HUES48 (cell line): ENCODE results near the gene OSGIN1.

ENCODE experiments used
- H3K27ac ChIP-seq: one replicate; pipeline ENCODE4 v1.7.0; 2013; ENCODE audit warnings: low read depth, low read length, inconsistent platforms
- H3K27me3 ChIP-seq: 2 replicates; pipeline ENCODE4 v1.6.1; 2013; ENCODE audit warnings: mild to moderate bottlenecking, low read length; ENCODE audit not compliant: control insufficient read depth, insufficient read depth
- H3K36me3 ChIP-seq: 2 replicates; pipeline ENCODE4 v1.6.1; 2013; ENCODE audit warnings: low read length; ENCODE audit not compliant: control insufficient read depth, insufficient read depth
- H3K4me1 ChIP-seq: 2 replicates; pipeline ENCODE4 v1.6.1; 2013; ENCODE audit warnings: mild to moderate bottlenecking, low read length; ENCODE audit not compliant: control insufficient read depth, insufficient read depth
- H3K4me3 ChIP-seq: 2 replicates; pipeline ENCODE4 v1.5.1; 2013; ENCODE audit warnings: mild to moderate bottlenecking, low read depth, low read length
- H3K9ac ChIP-seq: 2 replicates; pipeline ENCODE4 v1.6.1; 2013; ENCODE audit warnings: mild to moderate bottlenecking, low read depth, low read length, moderate library complexity
- H3K9me3 ChIP-seq: 2 replicates; pipeline ENCODE4 v1.6.1; 2013; ENCODE audit warnings: low read length; ENCODE audit not compliant: control insufficient read depth, insufficient read depth

Gene OSGIN1

DNA sequence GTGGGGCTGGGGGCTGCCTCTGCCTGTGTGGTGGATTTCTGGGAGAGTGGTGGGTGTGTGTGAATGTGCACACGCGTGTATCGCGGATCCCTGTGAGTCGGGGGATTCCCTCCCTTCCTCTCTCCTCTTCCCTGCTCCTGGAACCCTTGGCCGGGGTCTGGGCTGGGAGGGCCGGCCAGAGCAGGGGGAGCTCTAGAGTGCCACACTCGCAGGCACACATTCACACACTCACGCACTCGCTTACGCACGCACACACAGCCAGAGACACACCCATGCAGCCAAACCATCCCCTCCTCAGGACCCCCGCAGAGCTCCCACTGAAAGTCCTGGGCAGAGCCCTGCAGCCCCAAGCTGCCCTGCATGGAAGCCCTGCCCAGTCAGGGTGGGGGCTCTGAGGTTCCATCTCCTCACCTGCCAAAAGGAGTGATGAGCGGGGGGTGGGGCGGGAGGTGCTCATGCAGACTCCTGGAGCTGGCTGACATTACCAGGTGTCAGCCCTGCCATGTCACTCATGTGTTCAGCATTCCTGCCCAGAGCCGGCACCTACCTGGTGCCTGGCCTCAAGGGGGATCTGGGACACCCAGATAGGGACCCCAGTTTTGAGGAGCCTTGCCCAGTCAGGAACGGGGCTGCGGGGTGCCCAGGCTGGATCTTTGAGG is 16.9 kb downstream of the OSGIN1 start:
- Histone ChIP-seq H3K36me3 (no peaks in the 10 kb centered on the region), H3K27me3 (peaks cover 11% of the 10 kb centered on the region), H3K9ac (no peak overlapping the region), H3K4me3 (no peak overlapping the region; the same call in 1 of the 2 replicates), H3K9me3 (no peaks in the 10 kb centered on the region), H3K27ac (no peak overlapping the region), H3K4me1 (peaks cover 6% of the 10 kb centered on the region; the same call in 1 of the 2 replicates)

DNA sequence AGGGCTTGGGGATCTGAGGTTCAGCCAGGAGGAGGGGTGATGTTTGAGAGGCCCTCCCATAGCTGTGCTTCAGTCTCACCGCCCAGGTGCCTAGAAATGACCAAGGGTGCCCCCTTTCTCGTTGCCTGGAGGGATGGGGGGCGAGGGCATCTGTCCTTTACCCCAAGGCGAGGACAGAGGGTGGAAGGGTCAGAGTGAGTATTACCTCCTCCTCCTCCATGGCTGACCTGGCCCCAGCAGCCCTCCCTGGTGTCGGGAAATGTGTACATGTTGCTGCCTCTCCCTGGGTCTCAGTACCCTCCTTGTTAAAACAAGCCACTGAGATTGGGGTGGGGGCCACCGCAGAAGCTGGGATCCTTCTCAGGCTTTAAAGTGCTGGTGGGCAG is 17.4 kb downstream of the OSGIN1 start:
- no peaks in the 10 kb centered on the region for H3K9me3 ChIP-seq
- H3K27ac ChIP-seq = no peak overlapping the region
- peaks cover 11% of the 10 kb centered on the region for H3K27me3 ChIP-seq
- H3K4me1 ChIP-seq = peaks cover 6% of the 10 kb centered on the region; the same call in 1 of the 2 replicates
- H3K9ac ChIP-seq = no peak overlapping the region
- no peaks in the 10 kb centered on the region for H3K36me3 ChIP-seq
- no peak overlapping the region for H3K4me3 ChIP-seq

DNA sequence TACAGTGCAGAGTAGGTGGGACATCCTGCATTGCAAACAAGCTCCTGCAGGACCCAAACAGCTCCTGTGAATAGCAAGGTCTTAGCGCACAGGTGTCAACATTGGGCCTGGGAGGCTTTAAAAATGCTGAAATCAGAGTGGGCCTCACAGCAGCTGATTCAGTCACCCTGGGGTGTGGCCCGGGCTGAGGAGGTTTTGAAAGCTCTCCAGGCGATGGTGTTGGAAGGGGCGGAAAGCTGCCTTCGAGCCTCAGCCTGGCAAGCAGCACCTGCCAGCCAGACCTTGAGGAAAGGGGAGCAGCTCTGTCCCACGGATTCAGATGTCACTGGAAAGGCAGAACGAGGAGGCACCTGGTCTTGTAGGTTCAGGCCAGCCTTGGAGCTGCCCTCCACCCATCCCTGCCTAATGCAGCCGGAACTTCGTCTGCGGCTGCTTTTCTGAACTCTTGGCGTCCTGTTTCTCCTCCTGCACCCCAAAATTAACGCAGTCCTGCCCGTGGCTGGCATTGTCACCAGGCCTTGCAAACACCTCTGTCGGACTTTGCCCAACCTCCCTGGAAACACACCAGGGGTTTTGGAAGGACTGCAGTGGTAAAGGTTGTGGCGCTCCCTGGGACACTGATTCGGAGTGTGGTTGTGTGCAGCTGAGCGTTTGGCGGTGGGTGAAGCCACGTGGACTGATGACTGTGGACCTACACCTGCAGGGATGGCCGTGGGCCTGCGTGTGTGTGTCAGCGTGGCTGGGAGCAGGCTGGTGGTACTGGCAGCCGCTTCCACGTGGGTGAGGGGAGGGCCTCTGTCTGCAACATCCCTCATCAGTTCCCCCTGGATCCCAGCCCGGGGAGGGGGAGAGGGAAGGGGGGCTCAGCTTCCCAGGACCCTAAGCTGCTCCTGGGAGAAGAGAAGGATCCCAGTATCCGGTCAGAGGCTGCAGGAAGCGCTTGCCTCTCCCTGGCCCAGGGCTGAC is 18.4 kb downstream of the OSGIN1 start:
- H3K27me3 ChIP-seq = peaks cover 11% of the 10 kb centered on the region
- H3K4me1 ChIP-seq = peaks cover 6% of the 10 kb centered on the region; the same call in 1 of the 2 replicates
- H3K36me3 ChIP-seq = no peaks in the 10 kb centered on the region
- no peak overlapping the region for H3K4me3 ChIP-seq
- no peaks in the 10 kb centered on the region for H3K9me3 ChIP-seq
- no peak overlapping the region for H3K9ac ChIP-seq
- no peak overlapping the region for H3K27ac ChIP-seq

DNA sequence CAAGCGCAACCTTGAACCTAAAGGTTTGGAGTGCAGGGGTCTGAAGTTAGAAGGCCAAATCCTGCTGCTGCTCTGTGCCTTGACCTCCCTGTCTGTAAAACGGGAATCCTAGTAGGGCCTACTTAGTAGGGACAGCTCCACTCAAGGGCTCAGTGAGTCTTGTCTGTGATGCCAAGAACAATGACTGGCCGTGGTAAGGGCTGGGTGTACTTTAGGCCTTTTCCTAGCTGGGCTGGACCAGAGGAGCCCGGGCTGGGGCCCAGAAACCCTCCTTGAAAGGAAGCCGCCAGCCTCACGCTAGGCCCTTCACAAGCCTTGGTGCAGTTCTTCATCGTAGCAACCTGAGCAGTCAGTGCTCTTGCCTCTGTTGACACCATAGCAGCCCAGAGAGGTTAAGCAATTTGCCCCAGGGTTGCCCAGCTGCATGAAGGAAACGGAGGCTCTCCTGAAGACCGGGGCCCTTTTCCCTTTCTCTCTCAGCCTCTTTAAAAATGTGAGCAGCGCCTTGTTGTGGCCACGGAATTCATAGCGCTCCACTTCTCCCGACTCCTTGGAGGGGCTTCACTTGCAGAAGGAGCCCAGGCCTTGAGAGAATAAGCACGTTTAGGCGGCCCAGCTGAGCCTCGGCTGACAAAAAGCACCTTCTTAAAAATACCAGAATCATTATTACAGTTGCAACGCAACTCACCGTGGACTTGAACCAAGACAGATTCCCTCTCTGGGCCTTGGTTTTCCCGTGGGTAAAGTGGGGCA is 19.4 kb downstream of the OSGIN1 start:
- Histone ChIP-seq H3K9me3 (no peaks in the 10 kb centered on the region), H3K4me1 (peaks cover 6% of the 10 kb centered on the region; the same call in 1 of the 2 replicates), H3K27ac (no peak overlapping the region), H3K27me3 (peaks cover 11% of the 10 kb centered on the region), H3K36me3 (no peaks in the 10 kb centered on the region), H3K4me3 (no peak overlapping the region), H3K9ac (no peak overlapping the region)

DNA sequence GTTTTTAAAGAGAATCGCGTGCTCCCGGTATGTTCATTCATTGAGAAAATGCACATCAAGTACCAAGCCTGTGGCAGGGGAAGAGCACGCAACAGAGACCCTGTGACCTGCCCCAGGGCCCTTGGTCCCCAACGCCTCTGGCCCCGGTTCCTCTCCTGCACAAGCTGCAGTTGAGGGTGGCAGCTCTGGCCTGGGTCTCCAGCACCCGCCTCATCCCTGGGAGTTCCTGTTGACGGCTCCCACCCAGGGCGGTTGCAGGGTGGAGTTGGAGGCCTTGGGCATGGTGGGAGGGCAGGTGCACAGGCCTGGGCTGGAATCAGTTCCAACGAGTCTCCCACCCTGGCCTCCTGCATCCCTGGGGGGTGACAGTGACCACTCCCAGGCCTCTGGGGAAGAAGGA is 20.0 kb downstream of the OSGIN1 start:
- Histone ChIP-seq H3K9ac (no peak overlapping the region), H3K27me3 (peaks cover 11% of the 10 kb centered on the region), H3K4me3 (no peak overlapping the region), H3K36me3 (no peaks in the 10 kb centered on the region), H3K4me1 (peaks cover 6% of the 10 kb centered on the region; the same call in 1 of the 2 replicates), H3K9me3 (no peaks in the 10 kb centered on the region), H3K27ac (no peak overlapping the region)

DNA sequence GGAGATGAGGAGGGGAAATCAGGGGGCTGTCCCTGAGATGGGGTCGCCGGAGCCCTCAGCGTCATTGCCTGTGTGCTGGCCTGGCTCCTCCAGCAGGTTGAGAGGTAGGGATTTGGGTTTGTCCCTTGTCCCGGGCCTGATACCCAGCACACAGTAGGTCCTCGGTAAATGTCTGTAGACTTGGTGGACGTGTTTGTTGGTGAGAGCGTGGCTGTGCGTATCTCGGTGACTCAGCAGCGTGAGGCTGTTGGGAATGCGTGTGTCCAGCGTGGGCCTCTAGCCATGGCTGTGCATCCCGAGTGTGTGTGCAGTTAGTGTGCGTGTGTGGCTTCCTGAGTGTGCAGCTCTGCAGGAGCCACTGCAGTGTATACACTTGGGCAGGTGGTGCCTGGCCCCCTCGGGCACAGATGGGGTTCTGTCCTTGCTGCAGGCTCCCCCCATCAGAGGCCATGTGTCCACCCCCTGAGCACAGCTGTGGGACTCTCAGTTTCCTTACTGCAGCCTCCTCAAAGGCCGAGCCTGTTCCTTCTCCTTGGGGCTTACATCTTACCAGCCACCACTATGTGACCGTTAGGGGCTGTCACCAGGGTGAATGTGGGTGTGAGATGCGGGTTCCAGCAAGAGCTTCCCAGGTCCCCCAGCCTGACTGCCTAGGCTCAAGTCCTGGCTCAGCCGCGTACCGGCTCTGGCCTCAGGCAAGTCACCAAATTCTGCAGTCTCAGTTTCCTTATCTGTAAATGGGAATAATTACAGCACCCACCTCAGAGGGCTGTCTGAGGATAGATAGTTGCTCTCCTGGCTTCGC is 20.7 kb downstream of the OSGIN1 start:
- Histone ChIP-seq H3K4me1 (peaks cover 6% of the 10 kb centered on the region; the same call in 1 of the 2 replicates), H3K27ac (no peak overlapping the region), H3K4me3 (no peak overlapping the region), H3K9me3 (0 out of 2 replicates have a peak, but pooled peaks cover 1% of the 10 kb centered on the region), H3K9ac (no peak overlapping the region), H3K27me3 (peaks cover 9% of the 10 kb centered on the region), H3K36me3 (no peaks in the 10 kb centered on the region)

DNA sequence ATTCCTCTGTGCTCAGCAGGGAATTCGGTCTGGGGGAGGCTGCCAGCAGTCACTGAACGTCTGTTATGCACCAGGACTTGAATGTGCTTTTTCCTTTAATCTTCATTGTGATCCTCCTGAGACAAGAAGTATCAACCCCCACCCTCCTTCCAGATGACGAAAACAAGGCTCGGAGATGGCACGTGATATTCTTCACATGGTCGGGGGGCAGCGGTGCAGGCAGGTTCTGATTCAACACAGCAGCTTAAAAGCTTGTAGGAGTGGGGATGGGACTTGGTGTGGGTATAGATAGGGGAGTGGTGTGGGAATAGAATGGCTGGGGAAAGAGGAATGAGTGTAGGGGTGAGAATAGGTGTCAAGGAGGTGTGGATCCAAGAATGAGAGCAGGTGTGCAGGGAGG is 21.4 kb downstream of the OSGIN1 start:
- no peak overlapping the region for H3K27ac ChIP-seq
- H3K36me3 ChIP-seq = no peaks in the 10 kb centered on the region
- H3K27me3 ChIP-seq = peaks cover 4% of the 10 kb centered on the region; the same call in 1 of the 2 replicates
- H3K9me3 ChIP-seq = 0 out of 2 replicates have a peak, but pooled peaks cover 2% of the 10 kb centered on the region
- no peak overlapping the region for H3K4me3 ChIP-seq
- peaks cover 6% of the 10 kb centered on the region; the same call in 1 of the 2 replicates for H3K4me1 ChIP-seq
- H3K9ac ChIP-seq = no peak overlapping the region

DNA sequence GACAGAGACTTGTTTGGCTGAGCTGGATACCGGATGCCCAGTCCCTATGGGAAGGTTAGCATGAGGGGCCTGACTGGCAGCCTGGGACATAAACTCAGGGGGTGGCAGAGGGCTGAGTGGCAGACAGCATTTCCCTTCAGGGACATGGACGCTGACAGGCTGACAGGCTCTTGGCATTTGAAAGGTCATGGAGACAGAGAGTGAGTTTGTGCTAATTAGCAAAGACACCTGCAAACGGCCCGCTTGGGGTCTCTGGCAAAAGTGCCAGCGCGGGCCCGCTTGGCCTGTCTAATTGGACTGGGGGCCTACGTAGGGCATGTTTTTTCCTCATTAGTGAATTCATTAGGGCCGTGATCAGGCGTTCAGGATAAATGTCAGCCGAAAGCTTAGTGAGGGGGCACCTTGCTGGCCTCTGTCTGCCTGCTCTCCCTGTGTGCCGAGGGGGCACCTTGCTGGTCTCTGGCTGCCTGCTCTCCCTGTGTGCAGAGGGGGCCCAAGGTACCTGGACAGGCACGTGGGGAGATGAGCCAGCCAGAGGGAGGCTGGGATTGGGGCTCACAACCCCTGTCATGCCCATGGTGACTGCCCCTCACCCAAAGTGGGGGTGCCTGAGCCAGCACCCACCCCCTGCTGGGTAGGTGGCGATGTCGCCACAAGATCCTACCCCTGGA is 22.7 kb downstream of the OSGIN1 start:
- 0 out of 2 replicates have a peak, but pooled peaks cover 2% of the 10 kb centered on the region for H3K9me3 ChIP-seq
- no peaks in the 10 kb centered on the region; the same call in 1 of the 2 replicates for H3K4me1 ChIP-seq
- no peaks in the 10 kb centered on the region for H3K27me3 ChIP-seq
- H3K27ac ChIP-seq = no peak overlapping the region
- H3K9ac ChIP-seq = no peak overlapping the region
- no peaks in the 10 kb centered on the region for H3K36me3 ChIP-seq
- no peak overlapping the region for H3K4me3 ChIP-seq

DNA sequence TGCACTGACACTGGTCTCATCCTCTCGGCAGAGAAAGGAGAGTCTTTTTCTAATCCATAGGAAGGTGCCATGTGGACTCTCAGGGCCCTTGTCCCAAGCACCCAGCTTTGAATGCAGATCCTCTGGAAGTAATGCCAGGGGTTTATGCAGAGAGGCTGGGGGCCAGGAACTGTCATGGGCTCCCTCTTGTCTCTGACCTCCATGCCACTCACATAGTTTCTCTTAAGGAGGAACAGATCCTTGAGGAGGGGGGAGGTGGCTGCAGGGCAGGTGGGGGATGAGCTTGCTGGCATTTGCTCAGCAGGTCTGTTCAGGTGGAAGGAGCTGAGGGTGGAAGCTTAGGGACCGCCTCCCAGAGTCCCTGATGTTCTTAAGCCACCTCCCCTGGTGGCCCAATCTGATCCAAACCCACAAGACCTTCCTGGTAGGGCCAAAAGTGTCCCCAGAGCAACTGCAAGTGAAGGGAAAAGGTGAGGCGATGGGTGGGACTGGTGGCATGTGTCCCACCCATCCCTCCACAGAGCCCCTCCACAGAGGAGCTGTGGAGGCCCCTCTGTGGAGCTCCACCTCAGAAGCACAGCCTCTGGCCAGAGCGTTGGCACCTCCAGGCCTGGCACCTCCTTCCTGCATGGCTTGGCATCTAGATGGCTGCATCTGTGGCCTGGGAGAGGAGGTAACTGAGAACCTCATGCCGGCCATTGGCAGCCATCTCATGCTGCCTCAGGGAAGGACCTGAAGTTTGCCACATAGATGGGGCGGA is 24.2 kb downstream of the OSGIN1 start:
- Histone ChIP-seq H3K9me3 (0 out of 2 replicates have a peak, but pooled peaks cover 2% of the 10 kb centered on the region), H3K4me1 (no peaks in the 10 kb centered on the region), H3K27ac (no peak overlapping the region), H3K27me3 (no peaks in the 10 kb centered on the region), H3K36me3 (no peaks in the 10 kb centered on the region), H3K4me3 (no peak overlapping the region), H3K9ac (no peak overlapping the region)
